Transverse colon (tissue), 3 donors: ENCODE data around the gene DBNL.

Experiments
- CTCF ChIP-seq, 5 experiments: fragments of 200-600 bp in 3 of 5; fragments of 450-650 bp in 2 of 5; sonication (generic) in 3 of 5; IDR thresholded peaks; 1 replicate in 2 of 5; 2 replicates in 3 of 5; pipeline ENCODE4 v1.5.1; 2016 to 2017; ENCODE audit warnings: antibody characterized with exemption in 5 of 5, inconsistent platforms in 3 of 5, mild to moderate bottlenecking in 2 of 5, moderate library complexity in 1 of 5
- POLR2A ChIP-seq: fragments of 450-650 bp; IDR thresholded peaks from one replicate; pipeline ENCODE4 v1.6.1; 2016; ENCODE audit warnings: antibody characterized with exemption, mild to moderate bottlenecking, moderate library complexity

- TF ChIP-seq POLR2A, result no peak
- no peak for TF ChIP-seq CTCF (IDR thresholded peaks at IDR 0.05)
Measured at GRCh38 chr7:44067064-44067951, 22.8 kb downstream of the DBNL start.
